HG03558 (cell line): ENCODE results near the gene SERINC5.
"Not testable (repeated sequence)": the region's sequence is repeated elsewhere in the genome, so short reads cannot be mapped to it uniquely, and the experiment has no call there.

Source experiments
- ATAC-seq: cut with Tn5 transposase; IDR thresholded peaks from one replicate; pipeline ENCODE4 v1.9.1; 2021; ENCODE audit warnings: moderate number of reproducible peaks; ENCODE audit not compliant: unreplicated experiment; ENCODE audit errors: extremely low read depth

SERINC5 gene

DNA sequence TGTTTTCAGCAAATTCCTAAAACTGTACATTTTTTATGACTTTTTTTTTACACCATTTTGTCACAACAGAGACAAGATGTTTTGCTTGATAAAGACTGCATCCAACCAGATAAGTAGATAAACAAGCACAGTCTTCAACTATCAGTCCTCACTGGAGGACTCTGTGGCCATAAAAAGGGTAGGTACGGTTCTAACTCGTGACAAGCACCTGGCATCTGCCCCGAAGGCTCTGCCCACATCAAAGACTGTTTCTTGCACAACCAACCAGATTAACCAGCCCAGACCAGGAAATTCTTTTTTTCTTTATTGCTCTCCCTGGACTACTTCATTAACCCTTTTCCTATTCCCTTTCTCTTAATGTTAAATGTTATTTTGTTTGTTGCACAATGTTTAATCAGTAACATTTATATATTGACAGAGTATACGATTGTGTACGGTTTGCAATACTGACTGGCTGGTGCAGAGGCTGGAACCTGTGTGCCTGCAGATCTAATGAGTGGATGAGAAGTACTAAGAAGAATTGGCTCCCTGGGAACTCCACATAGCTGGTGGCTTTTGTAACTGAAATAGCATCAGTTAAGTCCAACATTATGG, 74.1 kb downstream of the SERINC5 start:
- ATAC-seq = no peak

DNA sequence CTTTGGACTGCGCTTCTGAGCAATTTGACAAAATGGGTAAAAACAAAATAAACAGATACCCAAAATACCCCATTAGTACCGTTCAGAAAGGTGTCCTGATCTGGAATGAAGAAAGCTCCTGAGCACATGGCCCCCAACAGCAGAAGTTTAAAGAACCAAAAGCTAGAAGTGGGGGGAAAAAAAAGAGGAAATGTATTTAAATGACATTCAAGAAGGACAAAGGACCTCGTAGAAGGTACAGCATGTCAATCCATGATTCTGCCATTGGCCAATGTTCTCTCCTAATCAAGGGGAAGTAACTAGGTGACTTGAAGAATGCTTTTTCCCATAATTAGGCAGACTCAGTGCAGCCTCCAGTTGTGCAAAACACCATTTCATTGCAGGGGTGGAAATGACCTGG, 78.6 kb downstream of the SERINC5 start:
- no peak for ATAC-seq

DNA sequence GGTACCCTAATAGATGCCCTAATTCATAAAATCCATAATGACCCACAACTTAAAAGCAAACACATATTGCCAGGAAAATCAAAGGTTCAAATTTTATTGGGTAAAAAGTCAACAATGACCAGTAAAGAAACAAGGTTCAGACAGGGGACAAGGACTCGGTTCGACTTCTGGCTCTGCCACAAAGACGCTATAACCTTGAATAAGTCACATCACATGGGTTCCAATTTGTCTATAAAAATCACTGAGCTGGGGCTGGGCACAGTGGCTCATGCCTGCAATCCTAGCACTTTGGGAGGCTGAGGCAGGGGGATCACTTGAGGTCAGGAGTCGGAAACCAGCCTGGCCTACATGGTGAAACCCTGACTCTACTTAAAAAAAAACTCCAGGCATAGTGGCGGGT, 80.5 kb downstream of the SERINC5 start:
- no peak for ATAC-seq

DNA sequence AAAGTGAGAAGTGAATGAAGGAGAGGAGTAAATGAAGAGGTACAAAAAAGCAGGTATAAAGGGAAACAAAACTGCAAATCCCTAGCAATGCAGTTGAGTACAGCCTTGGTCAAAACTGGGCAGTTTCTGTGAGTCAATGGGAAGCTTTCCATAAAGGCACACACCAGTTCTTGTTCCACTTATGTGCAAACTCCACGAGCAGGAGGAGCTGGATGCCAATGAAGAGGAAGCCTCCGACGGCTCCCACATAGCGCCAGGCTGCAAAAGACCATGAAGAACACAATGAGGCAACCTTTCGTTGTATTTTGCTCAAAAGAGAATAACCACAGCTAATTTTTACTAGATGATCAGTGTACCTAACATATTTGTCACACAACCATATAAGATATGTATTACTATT, 81.1 kb downstream of the SERINC5 start:
- no peak for ATAC-seq

DNA sequence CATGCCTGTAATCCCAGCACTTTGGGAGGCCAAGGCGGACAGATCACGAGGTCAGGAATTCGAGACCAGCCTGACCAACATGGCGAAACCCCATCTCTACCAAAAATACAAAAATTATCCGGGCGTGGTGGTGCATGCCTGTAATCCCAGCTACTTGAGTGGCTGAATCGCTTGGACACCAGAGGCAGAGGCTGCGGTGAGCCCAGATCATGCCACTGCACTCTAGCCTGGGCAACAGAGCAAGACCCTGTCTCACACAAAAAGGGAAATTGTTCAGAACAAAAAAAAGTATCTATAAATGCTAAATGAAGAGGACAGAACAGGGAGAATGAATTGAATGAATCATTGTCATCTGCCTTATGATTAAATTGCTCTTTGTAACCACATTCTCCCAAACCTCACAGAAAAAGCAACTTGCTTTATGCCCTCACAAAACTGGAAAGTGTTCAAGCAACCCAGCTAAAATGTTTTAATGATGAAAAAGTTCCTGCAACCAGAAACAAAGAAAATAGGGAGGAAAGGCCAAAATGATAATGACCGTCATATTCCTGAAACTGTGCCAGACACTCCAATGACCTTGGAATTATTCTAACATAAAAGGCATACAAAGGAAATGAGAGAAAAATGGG, 83.7 kb downstream of the SERINC5 start:
- no peak for ATAC-seq

DNA sequence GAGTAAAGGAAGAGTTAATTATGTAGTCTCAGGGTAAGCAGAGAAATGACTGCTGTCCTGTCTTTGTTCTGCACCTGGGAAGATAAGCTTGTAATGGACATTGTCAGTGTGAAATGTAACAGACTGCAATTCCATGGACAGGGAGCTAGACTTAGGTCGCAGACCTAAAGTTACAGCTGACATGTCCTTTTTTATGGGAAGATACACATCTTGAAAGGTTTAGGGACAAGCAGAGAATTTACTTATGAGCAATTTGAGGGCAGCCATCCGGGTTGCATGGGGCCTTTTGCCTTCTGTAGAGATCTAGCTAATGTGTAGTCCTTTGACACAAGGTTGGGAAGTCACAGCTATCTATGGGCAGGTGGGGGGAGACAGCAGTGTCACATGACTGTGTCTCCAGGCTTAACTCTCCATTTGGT, 85.7 kb downstream of the SERINC5 start:
- ATAC-seq = no peak

DNA sequence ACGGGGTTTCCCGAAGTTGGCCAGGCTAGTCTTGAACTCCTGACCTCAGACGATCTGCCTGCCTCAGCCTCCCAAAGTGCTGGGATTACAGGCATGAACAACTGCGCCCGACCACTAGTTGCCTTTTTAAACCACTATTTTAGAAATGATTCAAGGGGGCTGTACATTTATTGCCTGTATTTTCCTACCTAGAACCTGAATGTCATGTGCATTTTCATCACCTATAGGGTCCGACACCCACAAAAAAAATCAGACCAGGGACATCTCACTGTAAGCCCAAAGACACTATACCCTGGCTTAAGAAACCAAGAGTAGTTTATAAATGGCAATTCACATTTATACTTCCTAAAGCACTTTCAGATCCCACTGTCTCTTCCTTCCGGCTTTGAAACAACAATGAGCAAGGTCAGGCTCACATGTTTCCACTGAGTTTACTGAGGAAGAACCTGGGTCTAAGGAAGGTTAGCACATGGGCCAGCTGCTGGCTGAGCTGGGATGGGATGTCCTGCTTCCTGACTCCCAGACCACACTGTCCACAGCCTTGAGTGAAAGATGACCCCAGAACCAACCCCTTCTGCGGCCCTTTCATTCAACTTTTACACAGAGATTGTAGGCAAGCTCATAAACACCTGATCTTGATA, 87.3 kb downstream of the SERINC5 start:
- ATAC-seq = no peak

DNA sequence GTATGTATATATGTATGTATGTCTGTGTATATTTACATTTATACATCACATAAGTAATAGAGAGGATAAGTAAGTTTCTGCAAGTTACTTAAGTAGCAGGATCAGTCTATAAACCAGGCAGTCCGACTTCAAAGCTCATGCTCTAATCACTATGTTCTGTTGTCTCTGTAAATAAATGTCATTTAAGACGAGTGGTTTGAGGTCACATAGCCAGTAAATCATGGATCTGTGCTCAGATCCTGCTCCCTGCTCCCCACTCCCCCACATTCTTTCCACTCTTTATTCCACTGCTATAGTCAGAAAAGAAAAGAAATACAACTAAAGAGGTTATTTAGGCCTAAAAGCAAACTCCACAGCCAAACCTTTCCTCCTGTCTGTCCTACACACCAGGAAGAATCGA, 90.4 kb downstream of the SERINC5 start:
- ATAC-seq = no peak

DNA sequence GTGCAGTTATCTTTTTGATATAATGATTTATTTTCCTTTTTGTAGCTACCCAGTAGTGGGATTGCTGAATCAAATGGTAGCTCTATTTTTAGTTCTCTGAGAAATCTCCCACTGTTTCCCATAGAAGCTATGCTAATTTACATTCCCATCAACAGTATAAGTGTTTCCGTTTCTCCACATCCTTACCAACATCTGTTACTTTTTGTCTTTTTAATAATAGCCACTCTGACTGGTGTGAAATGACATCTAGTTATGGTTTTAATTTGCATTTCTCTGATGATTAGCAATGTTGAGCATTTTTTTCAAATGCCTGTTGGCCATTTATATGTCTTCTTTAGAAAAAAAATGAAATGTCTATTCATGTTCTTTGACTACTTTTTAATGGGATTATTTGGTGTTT, 94.7 kb downstream of the SERINC5 start:
- ATAC-seq = no peak

DNA sequence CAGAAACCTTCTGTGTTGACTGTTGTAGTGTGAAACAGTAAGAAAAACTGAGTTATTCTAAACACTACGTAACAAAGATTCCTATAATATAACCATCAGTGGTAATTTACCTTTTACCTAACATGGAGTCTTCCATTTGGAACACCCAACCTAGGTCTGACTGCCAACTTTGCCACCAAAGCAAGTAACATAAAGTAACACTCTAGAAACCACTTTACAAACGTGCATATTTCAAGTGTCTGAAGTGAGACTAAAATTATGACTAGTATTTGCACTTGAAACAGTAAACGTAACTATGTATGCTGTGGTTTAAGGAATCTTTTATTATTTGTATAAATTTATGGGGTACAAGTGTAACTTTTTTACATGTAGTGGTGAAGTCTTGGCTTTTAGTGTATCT, 95.6 kb downstream of the SERINC5 start:
- no peak for ATAC-seq

DNA sequence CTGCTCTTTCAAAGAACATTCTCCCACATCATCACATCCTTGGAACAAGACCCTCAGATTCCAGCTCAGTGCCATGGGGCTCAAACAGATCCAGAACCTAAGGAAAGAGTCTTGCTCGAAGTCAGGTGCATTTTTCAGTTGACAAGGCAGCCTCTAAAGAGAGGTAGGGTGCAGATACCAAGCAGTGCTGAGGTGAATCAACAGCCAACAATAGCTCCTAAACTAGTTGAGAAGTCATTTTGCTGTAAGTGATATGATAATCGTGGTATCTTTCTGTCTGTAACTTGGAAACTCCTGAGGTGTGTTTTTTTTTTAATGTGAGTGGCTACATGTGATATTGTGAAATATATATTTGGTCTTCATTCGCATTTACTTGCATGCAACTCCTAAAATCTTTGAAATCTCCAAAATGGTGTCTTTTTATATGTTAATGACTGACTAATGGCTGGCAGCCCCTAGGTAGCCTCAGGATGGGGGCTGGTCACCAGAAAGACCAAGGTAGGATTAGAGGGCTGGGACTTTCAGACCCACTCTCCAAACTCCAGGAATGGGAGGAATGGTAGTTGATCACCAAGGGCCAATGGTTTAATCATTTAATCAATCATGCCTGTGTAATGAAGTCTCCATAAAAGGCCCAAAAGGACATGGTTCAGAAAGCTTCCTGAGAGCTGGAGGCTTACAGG, 96.6 kb downstream of the SERINC5 start:
- ATAC-seq = no peak

DNA sequence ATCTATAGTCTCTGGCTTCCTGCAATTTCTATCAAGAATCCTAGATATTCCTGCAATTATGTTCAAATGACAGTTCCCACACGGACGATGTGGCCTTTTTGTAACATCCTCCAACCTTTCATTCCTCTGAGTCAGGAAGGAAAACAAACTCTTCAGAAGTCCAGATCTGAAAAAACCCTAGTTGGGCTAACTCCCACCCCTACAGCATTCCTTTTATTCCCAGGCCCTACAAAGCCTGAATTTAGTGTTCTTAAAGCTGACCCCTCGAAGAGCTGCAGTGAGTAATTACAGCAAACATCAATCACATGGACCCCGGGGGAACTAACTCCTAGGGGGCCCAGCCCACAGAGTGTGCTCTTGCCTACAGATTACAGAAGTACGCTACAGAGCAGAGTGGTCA, 99.7 kb downstream of the SERINC5 start:
- ATAC-seq = no peak

DNA sequence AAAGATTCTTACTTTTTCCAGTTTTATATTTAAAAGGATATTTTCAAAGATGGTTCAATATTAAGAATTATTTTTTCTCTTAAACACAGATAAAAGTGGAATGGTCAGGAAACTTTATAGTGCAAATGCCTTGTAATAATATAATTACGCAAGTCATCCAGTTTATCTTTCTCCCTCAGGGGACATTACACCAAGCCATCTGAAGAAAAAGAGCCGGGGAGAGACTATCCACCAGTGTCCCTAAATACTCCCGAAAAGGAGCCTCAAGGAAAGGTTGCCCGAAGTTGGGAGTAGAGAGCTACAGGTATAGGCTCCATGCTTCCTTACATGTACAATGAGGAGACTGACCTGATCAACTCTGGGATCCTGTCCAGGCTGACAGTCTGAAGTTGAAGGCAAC, 101.1 kb downstream of the SERINC5 start:
- ATAC-seq = no peak

DNA sequence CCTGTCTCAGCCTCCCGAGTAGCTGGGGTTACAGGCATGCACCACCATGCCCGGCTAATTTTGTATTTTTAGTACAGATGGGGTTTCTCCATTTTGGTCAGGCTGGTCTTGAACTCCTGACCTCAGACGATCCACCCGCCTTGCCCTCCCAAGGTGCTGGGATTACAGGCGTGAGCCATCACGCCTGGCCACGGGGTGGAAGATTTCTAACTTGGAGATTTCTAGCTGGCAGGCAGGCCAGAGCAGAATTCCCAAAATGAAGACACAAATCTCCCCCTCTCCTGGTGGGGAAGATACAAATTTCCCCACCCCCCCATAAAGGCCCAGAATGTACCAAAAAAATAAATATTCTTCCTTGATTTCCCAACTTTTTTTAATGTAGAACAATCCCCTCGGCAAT, 101.6 kb downstream of the SERINC5 start:
- not testable (repeated sequence) for ATAC-seq

DNA sequence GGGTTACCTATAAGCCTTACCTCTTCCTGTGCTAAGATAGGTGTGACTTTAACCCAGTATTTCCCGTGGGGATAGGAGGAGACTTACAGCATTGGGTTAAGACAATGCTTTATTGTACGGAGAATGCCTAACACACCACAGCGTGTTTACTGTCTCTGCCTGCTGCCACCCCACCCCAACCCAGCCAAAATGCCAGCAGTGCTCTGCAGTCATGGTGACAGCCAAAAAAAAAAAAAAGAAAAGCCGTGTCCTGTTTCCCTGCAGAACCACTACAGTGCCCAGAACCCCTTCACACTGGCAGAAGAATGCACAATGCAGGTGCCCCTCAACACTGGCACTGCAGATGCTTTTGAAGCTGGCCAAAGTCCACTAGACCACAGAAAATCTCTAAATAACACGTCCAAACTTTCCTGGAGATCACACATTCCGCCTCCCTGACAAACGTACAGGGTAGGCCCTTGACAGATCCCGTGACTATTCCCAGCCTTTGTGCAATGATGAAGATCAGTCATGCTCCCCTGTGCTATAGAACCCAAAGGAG, 102.2 kb downstream of the SERINC5 start:
- ATAC-seq = no peak

DNA sequence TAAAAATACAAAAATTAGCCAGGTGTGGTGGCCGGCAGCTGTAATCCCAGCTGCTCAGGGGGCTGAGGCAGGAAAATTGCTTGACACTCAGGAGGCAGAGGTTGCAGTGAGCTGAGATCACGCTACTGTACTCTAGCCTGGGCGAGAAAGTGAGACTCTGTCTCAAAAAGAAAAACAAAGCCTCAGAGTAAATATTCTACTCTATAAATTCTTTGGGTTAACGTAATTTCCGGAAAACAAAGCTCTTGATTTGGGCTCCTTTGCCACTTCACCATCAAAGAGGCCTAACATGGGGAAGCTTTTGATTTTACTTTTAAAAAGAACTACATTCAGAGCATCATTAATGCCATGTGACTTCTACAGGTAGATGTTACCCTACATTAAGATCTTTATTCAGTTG, 103.1 kb downstream of the SERINC5 start:
- no peak for ATAC-seq

DNA sequence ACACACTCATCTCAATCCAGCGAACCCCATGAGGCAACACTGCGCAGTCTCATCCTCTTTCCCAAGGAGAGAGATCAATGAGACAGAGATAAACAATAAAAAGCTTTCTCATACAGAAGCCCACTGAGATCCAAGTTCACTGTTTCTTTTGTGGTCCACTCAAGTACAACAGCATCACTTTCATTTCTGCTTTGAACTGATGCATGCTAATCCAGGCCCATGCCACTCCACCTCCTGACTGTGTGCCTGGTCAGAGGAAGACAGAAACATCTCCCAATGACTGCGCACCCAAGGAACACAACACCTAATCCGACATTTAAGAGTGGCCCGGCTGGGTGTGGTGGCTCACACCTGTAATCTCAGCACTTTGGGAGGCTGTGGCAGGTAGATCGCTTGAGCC, 104.0 kb downstream of the SERINC5 start:
- no peak for ATAC-seq

DNA sequence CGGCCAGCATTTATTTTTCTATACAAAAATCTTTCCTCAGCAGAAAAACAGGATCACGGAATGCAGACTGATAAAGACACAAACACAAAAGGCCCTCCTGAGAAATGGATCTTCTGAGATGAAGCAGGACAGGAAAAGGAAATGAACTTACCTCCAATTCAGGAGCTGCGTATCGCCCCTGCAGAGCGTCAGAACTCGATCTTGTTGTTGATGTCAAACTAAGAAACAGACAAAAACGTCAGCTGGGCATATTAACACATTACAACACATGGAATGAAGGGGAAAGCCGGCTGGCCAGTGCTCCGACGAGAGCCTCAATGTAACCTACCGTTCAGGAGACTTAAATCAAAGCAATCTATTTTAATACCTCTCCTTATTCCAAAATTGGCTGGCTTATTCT, 105.1 kb downstream of the SERINC5 start:
- no peak for ATAC-seq

DNA sequence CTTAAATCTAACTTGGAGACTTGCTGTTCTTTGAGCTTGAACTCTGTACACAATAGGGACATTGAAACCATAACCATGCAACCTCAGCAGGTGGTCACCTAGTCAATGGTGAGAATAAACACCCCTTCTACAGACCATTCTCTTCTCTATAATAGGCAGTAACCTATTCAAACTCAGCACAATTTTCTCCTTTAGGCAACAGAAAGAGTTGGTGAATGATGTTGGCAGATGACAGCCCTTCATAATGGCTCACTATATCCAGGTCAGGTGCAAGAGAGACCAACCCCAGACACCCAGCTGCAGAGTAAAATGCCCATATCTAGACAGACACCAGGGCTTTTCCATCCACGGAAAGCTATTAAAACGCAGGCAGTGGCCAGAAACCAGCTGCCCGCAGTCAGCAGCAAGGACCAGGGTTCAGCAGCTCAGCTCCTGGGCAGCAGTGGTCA, 106.7 kb downstream of the SERINC5 start:
- ATAC-seq = no peak

DNA sequence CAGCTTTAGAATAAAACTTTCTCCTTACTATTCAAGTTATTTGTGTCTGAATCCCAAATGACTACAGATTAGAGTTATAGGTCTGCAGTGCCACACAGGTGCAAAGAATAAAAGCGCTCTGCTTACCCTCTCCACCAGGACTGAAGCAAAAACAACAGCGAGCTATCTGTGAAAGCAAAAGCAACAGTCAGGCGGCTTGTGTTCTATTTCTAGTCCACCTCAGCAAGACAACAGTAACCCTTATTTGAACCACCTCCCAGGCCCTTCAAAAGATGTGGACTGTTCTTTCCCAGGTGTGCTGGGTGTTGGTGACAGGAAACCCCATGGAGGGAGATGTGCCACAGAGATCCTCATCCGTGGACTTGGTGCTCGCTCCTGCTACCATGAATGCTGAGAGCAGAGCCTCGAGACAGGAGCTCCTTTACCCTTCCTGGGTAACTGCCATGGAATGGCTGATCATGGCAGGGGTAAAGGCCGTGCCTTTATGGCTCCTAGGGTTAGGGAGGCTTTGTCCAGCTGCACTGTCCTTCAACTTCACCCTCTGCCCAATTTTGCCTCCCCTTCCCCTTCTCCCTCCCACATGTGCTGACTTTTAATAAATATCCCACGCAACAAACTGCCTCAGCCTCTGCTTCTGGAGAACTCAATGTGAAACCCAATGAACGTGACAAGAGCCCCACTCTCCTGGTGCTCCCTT, 108.6 kb downstream of the SERINC5 start:
- ATAC-seq = no peak
